GM12878 (cell line): ENCODE results near the gene TAMALIN. TPM values are rescaled to one million over a fixed set of nuclear protein-coding genes. Genes with fewer than 3 reads are reported as not detected.

Experiments used
- ATAC-seq: fragments of 200-7000 bp; cut with Tn5 transposase; 3 replicates; pipeline ENCODE4 v1.9.1; 2020; ENCODE audit warnings: mild to moderate bottlenecking, moderate library complexity
- BruUV-seq: library from RNA; stranded (reverse); fragments of 400-500 nt; replicated peaks from 2 replicates; lab custom pipeline; 2021; lab: Mats Ljungman, UMichigan
- CTCF ChIA-PET: fragments of 300-600 bp; sonication (Branson Sonifier 250); formaldehyde crosslinking; extraction: SDS; loops from one replicate; lab custom pipeline; 2021; ENCODE audit warnings: inconsistent platforms; lab: Yijun Ruan, JAX
- POLR2A ChIA-PET: fragments of 350-600 bp; formaldehyde crosslinking; extraction: SDS; loops from one replicate; lab custom pipeline; 2021; ENCODE audit warnings: inconsistent platforms; lab: Charles Lee
- RAD21 ChIA-PET: fragments of 300-600 bp; sonication (Branson Sonifier 250); formaldehyde crosslinking; loops from one replicate; lab custom pipeline; 2023; ENCODE audit warnings: antibody characterized with exemption; ENCODE audit not compliant: unreplicated experiment; lab: Charles Lee
- SMC1A ChIA-PET: fragments of 300-600 bp; sonication (Branson Sonifier 250); formaldehyde crosslinking; loops from one replicate; lab custom pipeline; 2023; ENCODE audit not compliant: unreplicated experiment, uncharacterized antibody; lab: Charles Lee
- DNase-seq: peaks from one replicate; pipeline ENCODE4 v3.0.0-alpha.2; 2011; ENCODE audit warnings: low read depth, low spot score
- FAIRE-seq: peaks from 3 replicates; lab custom pipeline; 2011; peaks lifted over from hg19 to GRCh38; lab: Jason Lieb, UNC
- H2AFZ ChIP-seq: 2 replicates; pipeline ENCODE4 v1.6.0; 2011; ENCODE audit warnings: low read depth, low read length, control low read depth; ENCODE audit not compliant: control insufficient read depth
- H3K27ac ChIP-seq: 2 replicates; pipeline ENCODE4 v1.5.1; 2011; ENCODE audit warnings: control low read depth; ENCODE audit not compliant: control insufficient read depth, insufficient read depth
- H3K27me3 ChIP-seq, 2 experiments: replicated peaks in 1 of 2; 2 replicates each; pipeline versions ENCODE4 v1.6.0 to v1.6.1; 2011; ENCODE audit warnings: low read length in 1 of 2; ENCODE audit not compliant: control insufficient read depth in 2 of 2, insufficient read depth in 2 of 2
- H3K36me3 ChIP-seq, 2 experiments: 2 replicates each; pipeline ENCODE4 v1.5.1; 2011; ENCODE audit warnings: low read length in 1 of 2; ENCODE audit not compliant: control insufficient read depth in 2 of 2, insufficient read depth in 2 of 2
- H3K4me1 ChIP-seq: 2 replicates; pipeline ENCODE4 v1.6.1; 2011; ENCODE audit warnings: mild to moderate bottlenecking, low read length, moderate library complexity, mixed read lengths; ENCODE audit not compliant: control insufficient read depth, insufficient read depth
- H3K4me2 ChIP-seq: 2 replicates; pipeline ENCODE4 v1.6.0; 2011; ENCODE audit warnings: control low read depth; ENCODE audit not compliant: control insufficient read depth, insufficient read depth
- H3K4me3 ChIP-seq: fragments of 200-600 bp; sonication (generic); 2 replicates; pipeline ENCODE4 v1.5.1; 2016
- H3K79me2 ChIP-seq: 2 replicates; pipeline ENCODE4 v1.6.0; 2011; ENCODE audit warnings: low read length; ENCODE audit not compliant: control insufficient read depth, insufficient read depth
- H3K9ac ChIP-seq: 2 replicates; pipeline ENCODE4 v1.8.0; 2011; ENCODE audit warnings: low read length, control low read depth, mixed read lengths; ENCODE audit not compliant: control insufficient read depth, insufficient read depth
- H3K9me3 ChIP-seq: replicated peaks from 3 replicates; pipeline ENCODE4 v1.5.1; 2011; ENCODE audit warnings: mild to moderate bottlenecking, low read length; ENCODE audit not compliant: control insufficient read depth, insufficient read depth
- H4K20me1 ChIP-seq: 2 replicates; pipeline ENCODE4 v1.6.0; 2011; ENCODE audit not compliant: control insufficient read depth, insufficient read depth
- BACH1 ChIP-seq: fragments of 450-650 bp; IDR thresholded peaks from 2 replicates; pipeline ENCODE4 v1.6.1; 2017; ENCODE audit warnings: mild to moderate bottlenecking, borderline replicate concordance
- BRCA1 ChIP-seq: IDR thresholded peaks from 2 replicates; pipeline ENCODE4 v1.6.1; 2011; ENCODE audit warnings: low read depth, low read length, improper control_type of control experiment
- E4F1 ChIP-seq: fragments of 450-650 bp; IDR thresholded peaks from 2 replicates; pipeline ENCODE4 v1.6.1; 2018; ENCODE audit warnings: borderline replicate concordance, mild to moderate bottlenecking; ENCODE audit not compliant: partially characterized antibody
- EGR1 ChIP-seq, 2 experiments: IDR thresholded peaks; 1 replicate in 1 of 2; 2 replicates in 1 of 2; pipeline ENCODE4 v1.6.1; 2011 to 2012; ENCODE audit warnings: low read depth in 2 of 2, low read length in 2 of 2, borderline replicate concordance in 1 of 2, mild to moderate bottlenecking in 1 of 2, moderate library complexity in 1 of 2
- FOXK2 ChIP-seq: fragments of 450-650 bp; IDR thresholded peaks from 2 replicates; pipeline ENCODE4 v1.6.1; 2017; ENCODE audit warnings: mild to moderate bottlenecking, moderate library complexity
- KDM1A ChIP-seq: fragments of 200-600 bp; sonication (generic); IDR thresholded peaks from 2 replicates; pipeline ENCODE4 v1.6.1; 2016; ENCODE audit warnings: borderline replicate concordance
- NR2C1 ChIP-seq: fragments of 450-650 bp; IDR thresholded peaks from 2 replicates; pipeline ENCODE4 v1.6.1; 2017; ENCODE audit warnings: antibody characterized with exemption, mild to moderate bottlenecking, moderate library complexity
- SIX5 ChIP-seq: IDR thresholded peaks from 2 replicates; pipeline ENCODE4 v1.6.1; 2011; ENCODE audit warnings: mild to moderate bottlenecking, low read depth, low read length, moderate library complexity; ENCODE audit not compliant: severe bottlenecking
- SMAD5 ChIP-seq: IDR thresholded peaks from 2 replicates; pipeline ENCODE4 v1.6.1; 2016; ENCODE audit warnings: antibody characterized with exemption, low read depth
- TCF3 ChIP-seq: IDR thresholded peaks from 2 replicates; pipeline ENCODE4 v1.6.1; 2012; ENCODE audit warnings: low read depth, mild to moderate bottlenecking, low read length, borderline replicate concordance; ENCODE audit not compliant: insufficient read depth
- WGBS: methylation state at CpG from one replicate; pipeline ENCODE4 v1.1.6; 2016; ENCODE audit warnings: low lambda C conversion rate; ENCODE audit not compliant: insufficient replicate concordance, insufficient coverage; ENCODE audit errors: missing lambda C conversion rate; 5-methylcytosine and 5-hydroxymethylcytosine counted together
- in situ Hi-C: fragments of 300-500 bp; cut with MboI; formaldehyde crosslinking; loops from 9 replicates; pipeline ENCODE4 v1.14.3; 2018; ENCODE audit warnings: mixed read lengths
- intact Hi-C: fragments of 100-400 bp; cut with micrococcal nuclease; formaldehyde crosslinking; loops from one replicate; pipeline ENCODE4 v1.14.2; 2022; ENCODE audit not compliant: unreplicated experiment
- polyA plus RNA-seq, 11 experiments: library from polyadenylated mRNA; depleted of rRNA in 4 of 11; unstranded in 6 of 11; stranded (reverse) in 5 of 11; fragments of >200 nt; fragmentation: Nextera tagmentation in 4 of 11; fragmentation: Illumina TruSeq in 1 of 11; extraction: Ambion mirVana in 4 of 11; extraction: Trizol in 1 of 11; gene quantifications; 1 replicate in 1 of 11; 2 replicates in 10 of 11; pipeline versions ENCODE4 v1.2.1 to v1.2.3, GENCODE V29; 2011 to 2016; ENCODE audit warnings: inconsistent platforms in 2 of 11, missing spikeins in 2 of 11, low read depth in 1 of 11
- total RNA-seq, 4 experiments: library from RNA; depleted of rRNA in 3 of 4; stranded (reverse); fragments of >200 nt in 3 of 4; fragmentation: Illumina TruSeq in 1 of 4; extraction: Trizol in 1 of 4; gene quantifications; 2 replicates each; pipeline versions ENCODE4 v1.2.1 to v1.2.3, GENCODE V29; 2013 to 2021
- TF ChIP-seq, protein P1 (sequence below): IDR thresholded peaks from 2 replicates; pipeline ENCODE4 v1.6.1; 2012; ENCODE audit warnings: low read depth, low read length, improper control_type of control experiment
- TF ChIP-seq, protein P2 (sequence below): IDR thresholded peaks from 2 replicates; pipeline ENCODE4 v1.6.1; 2012; ENCODE audit warnings: low read depth, low read length, improper control_type of control experiment

The TAMALIN gene
- total and polyA plus RNA-seq, 10 of the 15 experiments (the other 5 are each of a cell fraction or from before 2014, with no cell fraction given): 0.09 to 0.58 (median 0.19) TPM; not detected in 4

DNA sequence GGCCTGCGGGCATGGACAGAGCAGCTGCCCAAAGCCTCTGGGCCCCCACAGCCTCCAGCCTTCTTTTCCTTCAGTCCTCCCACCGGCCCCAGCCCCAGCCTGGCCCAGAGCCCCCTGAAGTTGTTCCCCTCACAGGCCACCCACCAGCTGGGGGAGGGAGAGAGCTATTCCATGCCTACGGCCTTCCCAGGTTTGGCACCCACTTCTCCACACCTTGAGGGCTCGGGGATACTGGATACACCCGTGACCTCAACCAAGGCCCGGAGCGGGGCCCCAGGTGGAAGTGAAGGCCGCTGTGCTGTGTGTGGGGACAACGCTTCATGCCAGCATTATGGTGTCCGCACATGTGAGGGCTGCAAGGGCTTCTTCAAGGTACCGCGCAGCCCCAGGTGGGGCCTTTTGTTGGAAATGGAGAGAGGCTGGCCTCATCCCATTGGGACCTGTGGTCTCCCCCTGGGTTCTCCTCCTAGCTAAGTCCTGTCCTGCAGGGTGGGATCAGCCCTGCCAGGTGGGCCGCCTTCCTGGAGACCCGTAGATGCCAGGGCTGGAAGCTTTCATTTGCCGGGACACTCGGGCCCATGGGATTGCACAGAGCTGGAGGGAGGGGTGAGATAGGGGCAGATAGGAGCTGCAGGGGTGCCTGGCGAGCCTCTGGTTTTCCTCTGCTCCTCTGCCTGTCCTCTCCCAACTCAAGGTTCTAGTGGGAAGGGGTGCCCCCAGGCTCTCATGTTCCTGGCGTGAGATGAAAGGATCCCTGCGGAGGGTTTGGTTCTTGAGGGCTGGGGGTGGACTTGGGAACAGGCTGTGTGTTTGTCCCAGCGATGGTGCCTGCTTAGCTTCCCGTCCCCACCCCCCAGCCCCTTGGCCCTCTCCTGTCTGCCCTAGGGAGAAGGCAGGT, 48.3 kb downstream of the TAMALIN start:
- Histone ChIP-seq H4K20me1 (no peaks in the 10 kb centered on the region), H3K4me2 (no peak overlapping the region), H3K27me3 (no peaks in the 10 kb centered on the region), H3K79me2 (no peaks in the 10 kb centered on the region)
- intact Hi-C loops (no loop called here), in situ Hi-C loops (no loop called here)
- SMC1A ChIA-PET: no interaction called here
- no peak for TF ChIP-seq EGR1 (IDR thresholded peaks at IDR 0.05; ENCODE audit: borderline replicate concordance in 1 of 2, low read depth in 2 of 2, low read length in 2 of 2)
- TF ChIP-seq, protein P1, sequence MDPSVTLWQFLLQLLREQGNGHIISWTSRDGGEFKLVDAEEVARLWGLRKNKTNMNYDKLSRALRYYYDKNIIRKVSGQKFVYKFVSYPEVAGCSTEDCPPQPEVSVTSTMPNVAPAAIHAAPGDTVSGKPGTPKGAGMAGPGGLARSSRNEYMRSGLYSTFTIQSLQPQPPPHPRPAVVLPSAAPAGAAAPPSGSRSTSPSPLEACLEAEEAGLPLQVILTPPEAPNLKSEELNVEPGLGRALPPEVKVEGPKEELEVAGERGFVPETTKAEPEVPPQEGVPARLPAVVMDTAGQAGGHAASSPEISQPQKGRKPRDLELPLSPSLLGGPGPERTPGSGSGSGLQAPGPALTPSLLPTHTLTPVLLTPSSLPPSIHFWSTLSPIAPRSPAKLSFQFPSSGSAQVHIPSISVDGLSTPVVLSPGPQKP: no peak
- TF ChIP-seq BACH1: no peak
- TF ChIP-seq TCF3: no peak
- TF ChIP-seq SMAD5: no peak
- TF ChIP-seq, protein P2, sequence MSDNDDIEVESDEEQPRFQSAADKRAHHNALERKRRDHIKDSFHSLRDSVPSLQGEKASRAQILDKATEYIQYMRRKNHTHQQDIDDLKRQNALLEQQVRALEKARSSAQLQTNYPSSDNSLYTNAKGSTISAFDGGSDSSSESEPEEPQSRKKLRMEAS: no peak
- TF ChIP-seq FOXK2: no peak
- TF ChIP-seq BRCA1: no peak
- TF ChIP-seq E4F1: no peak
- TF ChIP-seq KDM1A: no peak
- no peak for TF ChIP-seq SIX5
- TF ChIP-seq NR2C1: no peak
- TF ChIP-seq, all 136 proteins: peak for 0
- ChIA-PET CTCF (interaction anchor here (0.6 to 2.9 kb wide), 4 partner anchors 13 to 63 kb away, joined by 3 to 9 read pairs (median 6); no protein-coding TSS in a partner anchor), POLR2A (interaction anchor here (1.0 kb wide), 1 partner anchor 23 kb away, joined by 3 read pairs; no protein-coding TSS in a partner anchor), RAD21 (interaction anchor here (1.1 kb wide), 1 partner anchor 30 kb away, joined by 4 read pairs; no protein-coding TSS in a partner anchor)
- Histone ChIP-seq H3K4me1 (peaks cover 12% of the 10 kb centered on the region), H3K9me3 (no peaks in the 10 kb centered on the region), H3K36me3 (no peaks in the 10 kb centered on the region; a peak in 1 of 4 replicates), H3K4me3 (no peak overlapping the region), H3K27ac (no peak overlapping the region), H3K9ac (no peak overlapping the region), H2AFZ (no peak overlapping the region)
- BruUV-seq: no TSS peak
- 68% methylated on average over 21 of the region's 21 CpGs for WGBS
- ATAC-seq (no peak), DNase-seq (no peak), FAIRE-seq (no peak)
